Calu3 (cell line): ENCODE measurements around the gene CTSZ. TPM values are rescaled to one million over a fixed set of nuclear protein-coding genes. Genes with fewer than 3 reads are reported as not detected.

ENCODE experiments used
- BruUV-seq: library from RNA; stranded (reverse); fragments of 400-500 nt; replicated peaks from 2 replicates; lab custom pipeline; 2021; lab: Mats Ljungman, UMichigan
- CTCF ChIA-PET: fragments of 300-600 bp; sonication (Branson Sonifier 250); formaldehyde crosslinking; loops from one replicate; lab custom pipeline; 2022; ENCODE audit warnings: antibody characterized with exemption; lab: Charles Lee
- DNase-seq: peaks from one replicate; pipeline ENCODE4 v3.0.0; 2022
- H3K27ac Mint-ChIP-seq: one replicate; pipeline ENCODE4 v1.8.0; 2022; ENCODE audit warnings: mixed read lengths; ENCODE audit not compliant: unreplicated experiment
- H3K27me3 Mint-ChIP-seq: one replicate; pipeline ENCODE4 v1.8.0; 2022; ENCODE audit warnings: mixed read lengths; ENCODE audit not compliant: unreplicated experiment
- H3K36me3 Mint-ChIP-seq: one replicate; pipeline ENCODE4 v1.8.0; 2022; ENCODE audit warnings: mild to moderate bottlenecking, moderate library complexity, mixed read lengths; ENCODE audit not compliant: insufficient read depth, unreplicated experiment
- H3K4me1 Mint-ChIP-seq: one replicate; pipeline ENCODE4 v1.8.0; 2022; ENCODE audit warnings: mild to moderate bottlenecking, low read depth, mixed read lengths; ENCODE audit not compliant: unreplicated experiment
- H3K4me3 Mint-ChIP-seq: one replicate; pipeline ENCODE4 v1.8.0; 2022; ENCODE audit warnings: mild to moderate bottlenecking, low read depth, moderate library complexity, mixed read lengths; ENCODE audit not compliant: unreplicated experiment
- H3K9me3 Mint-ChIP-seq: one replicate; pipeline ENCODE4 v1.8.0; 2022; ENCODE audit warnings: low read depth, mixed read lengths; ENCODE audit not compliant: unreplicated experiment
- CTCF ChIP-seq: fragments of 200-600 bp; IDR thresholded peaks from one replicate; pipeline ENCODE4 v1.8.0; 2022; ENCODE audit warnings: antibody characterized with exemption; ENCODE audit not compliant: unreplicated experiment
- intact Hi-C: fragments of 100-400 bp; cut with micrococcal nuclease; formaldehyde crosslinking; loops from one replicate; pipeline ENCODE4 v1.10.0; 2022; ENCODE audit not compliant: unreplicated experiment
- total RNA-seq: library from RNA; stranded (reverse); gene quantifications from 2 replicates; pipeline ENCODE4 v1.2.3, GENCODE V29; 2022

CTSZ gene
- total RNA-seq, 1 experiment from 2014 or later = 183 TPM

- BruUV-seq = no TSS peak
- H3K36me3 Mint-ChIP-seq = peaks cover 78% of the 10 kb centered on the region
- no peak for TF ChIP-seq CTCF
- H3K9me3 Mint-ChIP-seq = no peaks in the 10 kb centered on the region
- no peaks in the 10 kb centered on the region for H3K27me3 Mint-ChIP-seq
- H3K4me3 Mint-ChIP-seq = no peak overlapping the region
- intact Hi-C loops = no loop called here
- CTCF ChIA-PET = interaction anchor here (0.6 to 0.7 kb wide), 2 partner anchors 19 to 410 kb away, joined by 4 read pairs; no protein-coding TSS in a partner anchor
- no peak overlapping the region for H3K27ac Mint-ChIP-seq
- no peak for DNase-seq
- peaks cover 9% of the 10 kb centered on the region for H3K4me1 Mint-ChIP-seq
Observed at GRCh38 chr20:58990651-58991445, 16.2 kb downstream of the CTSZ start.

- Mint-ChIP-seq H3K9me3 (no peaks in the 10 kb centered on the region), H3K36me3 (peaks cover 63% of the 10 kb centered on the region), H3K27ac (no peak overlapping the region), H3K27me3 (no peaks in the 10 kb centered on the region), H3K4me1 (peaks cover 8% of the 10 kb centered on the region), H3K4me3 (no peak overlapping the region)
- no peak for TF ChIP-seq CTCF
- intact Hi-C loops = loop anchor here (5.0 kb wide), 1 partner anchor 82 kb away; no protein-coding TSS in a partner anchor
- CTCF ChIA-PET = no interaction called here
- no TSS peak for BruUV-seq
- no peak for DNase-seq
Observed at GRCh38 chr20:58989196-58989595, 17.9 kb downstream of the CTSZ start.

- Mint-ChIP-seq H3K36me3 (peaks cover 64% of the 10 kb centered on the region), H3K9me3 (no peaks in the 10 kb centered on the region), H3K27me3 (no peaks in the 10 kb centered on the region), H3K4me1 (peaks cover 14% of the 10 kb centered on the region), H3K4me3 (no peak overlapping the region), H3K27ac (no peak overlapping the region)
- BruUV-seq = no TSS peak
- CTCF ChIA-PET = no interaction called here
- intact Hi-C loops = loop anchor here (5.0 kb wide), 1 partner anchor 81 kb away; no protein-coding TSS in a partner anchor
- no peak for DNase-seq
- TF ChIP-seq CTCF = no peak
Observed at GRCh38 chr20:58988565-58988882, 18.5 kb downstream of the CTSZ start.

- Mint-ChIP-seq H3K27me3 (no peaks in the 10 kb centered on the region), H3K9me3 (no peaks in the 10 kb centered on the region), H3K36me3 (peaks cover 70% of the 10 kb centered on the region), H3K27ac (no peak overlapping the region), H3K4me1 (peaks cover 15% of the 10 kb centered on the region), H3K4me3 (no peak overlapping the region)
- CTCF ChIA-PET = no interaction called here
- no peak for DNase-seq
- no peak for TF ChIP-seq CTCF
- no TSS peak for BruUV-seq
- intact Hi-C loops = loop anchor here (5.0 kb wide), 1 partner anchor 81 kb away; no protein-coding TSS in a partner anchor
Observed at GRCh38 chr20:58987790-58988564, 19.1 kb downstream of the CTSZ start.
